HG02852 (cell line): ENCODE results near the gene MAD1L1.
"Not testable (repeated sequence)": the region's sequence is repeated elsewhere in the genome, so short reads cannot be mapped to it uniquely, and the experiment has no call there.

Source experiments
- ATAC-seq: cut with Tn5 transposase; IDR thresholded peaks from one replicate; pipeline ENCODE4 v1.9.1; 2021; ENCODE audit warnings: mild to moderate bottlenecking, moderate library complexity; ENCODE audit not compliant: unreplicated experiment

Gene MAD1L1

DNA sequence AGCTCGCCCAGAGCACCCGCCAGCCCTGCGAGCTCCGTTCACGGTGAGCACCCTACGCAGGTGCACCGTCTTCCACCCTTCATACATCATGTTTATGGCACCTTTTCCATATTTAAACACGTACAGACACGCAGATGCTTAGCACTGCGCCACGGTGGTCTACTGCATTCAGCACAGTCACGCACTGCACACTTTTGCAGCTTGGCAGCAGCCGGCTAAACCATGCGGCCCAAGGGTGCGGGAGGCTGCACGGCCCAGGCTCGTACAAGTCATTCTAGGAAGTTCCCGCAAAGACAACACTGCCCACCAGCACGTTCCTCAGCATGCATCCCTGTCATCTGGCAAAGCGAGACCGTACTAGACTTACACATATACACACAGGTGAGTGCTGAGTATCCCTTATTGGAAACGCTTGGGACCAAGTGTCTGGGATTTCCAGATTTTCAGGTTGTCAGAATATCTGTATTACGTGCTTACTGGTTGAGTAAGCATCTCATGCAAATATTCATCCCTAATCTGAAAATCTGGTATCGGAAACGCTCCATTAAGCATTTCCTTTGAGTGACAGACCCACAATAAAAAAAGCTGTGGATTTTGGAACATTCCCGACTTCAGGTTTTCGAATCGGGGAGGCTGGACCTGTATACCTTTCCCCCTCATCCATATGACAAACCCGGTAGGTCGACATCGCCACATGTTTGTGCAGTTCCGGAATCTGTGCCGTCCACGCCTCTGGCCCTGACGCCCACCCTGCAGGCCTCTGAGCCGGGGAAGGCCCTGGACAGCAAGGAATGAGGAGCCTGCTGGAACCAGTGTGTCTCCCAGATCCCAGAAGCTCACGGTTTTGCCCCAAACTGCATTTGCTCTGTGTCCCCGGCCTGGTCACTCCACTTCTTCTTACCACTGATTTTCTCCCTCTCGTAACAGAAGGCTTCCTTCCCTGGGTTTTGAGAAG, 340.5 kb downstream of the MAD1L1 start:
- ATAC-seq, result no peak

- no peak for ATAC-seq
Measured at GRCh38 chr7:1890289-1891235, 342.2 kb downstream of the MAD1L1 start.

DNA sequence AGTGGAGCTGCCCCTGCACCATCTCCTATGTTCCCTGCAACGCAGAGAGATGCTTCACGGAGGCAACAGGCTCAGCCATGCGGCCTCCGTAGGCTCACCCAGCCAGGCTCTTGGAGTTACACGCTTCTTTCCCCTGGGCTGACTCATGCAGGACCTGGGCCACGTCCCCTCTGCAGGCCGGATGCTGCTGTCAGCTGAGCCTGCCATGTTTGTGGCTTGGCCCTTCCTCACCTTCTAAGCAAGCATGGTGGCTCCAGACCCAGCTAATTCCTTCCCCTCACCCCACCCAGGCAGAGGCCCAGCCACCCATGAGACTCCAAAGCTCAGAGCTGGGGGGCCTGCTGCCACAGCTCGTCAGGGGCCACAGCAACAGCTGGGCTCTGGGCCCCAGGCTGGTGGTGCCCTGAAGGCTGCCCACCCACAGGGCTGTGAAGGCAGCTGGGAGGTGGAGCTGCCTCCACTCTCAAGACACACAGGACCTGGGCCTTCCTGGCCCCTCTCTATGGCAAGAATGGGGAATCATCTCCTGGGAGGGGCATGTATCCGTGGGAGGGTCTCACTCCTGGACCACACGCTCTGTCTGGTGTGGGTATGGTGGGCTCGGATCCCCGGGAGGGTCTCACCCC, 343.1 kb downstream of the MAD1L1 start:
- ATAC-seq, result no peak

GRCh38 chr7:1889091-1889490, 343.7 kb downstream of the MAD1L1 start:
- no peak for ATAC-seq

DNA sequence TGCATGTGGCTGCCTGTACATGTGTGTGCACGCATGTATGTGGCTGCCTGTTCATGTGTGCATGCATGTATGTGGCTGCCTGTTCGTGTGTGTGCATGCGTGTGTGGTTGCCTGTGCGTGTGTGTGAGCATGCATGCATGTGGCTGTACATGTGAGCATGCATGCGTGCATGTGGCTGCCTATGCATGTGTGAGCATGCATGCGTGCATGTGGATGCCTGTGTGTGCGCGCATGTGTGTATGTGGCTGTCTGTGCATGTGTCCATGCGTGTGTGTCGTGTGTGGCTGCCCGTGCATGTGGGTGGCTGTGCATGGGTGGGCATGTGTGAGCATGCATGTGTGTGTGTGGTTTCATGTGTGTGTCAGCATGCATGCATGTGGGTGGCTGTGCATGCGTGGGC, 344.3 kb downstream of the MAD1L1 start:
- no peak for ATAC-seq

DNA sequence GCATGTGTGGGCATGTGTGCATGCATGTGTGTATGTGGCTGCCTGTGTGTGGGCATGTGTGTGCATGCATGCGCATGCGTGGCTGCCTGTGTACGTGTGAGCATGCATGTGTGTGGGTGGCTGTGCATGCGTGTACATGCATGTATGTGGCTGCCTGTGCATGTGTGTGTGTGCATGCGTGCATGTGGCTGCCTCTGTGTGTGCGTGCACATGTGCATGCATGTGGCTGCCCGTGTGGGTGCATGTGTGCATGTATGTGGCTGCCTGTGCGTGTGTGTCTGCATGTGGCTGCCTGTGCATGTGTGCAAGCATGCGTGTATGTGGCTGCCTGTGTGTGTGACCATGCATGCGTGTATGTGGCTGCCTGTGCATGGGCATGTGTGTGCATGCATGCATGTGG, 345.5 kb downstream of the MAD1L1 start:
- no peak for ATAC-seq

GRCh38 chr7:1886361-1887064, 346.2 kb downstream of the MAD1L1 start:
- ATAC-seq, result no peak

- no peak for ATAC-seq
Measured at GRCh38 chr7:1885465-1886226, 347.1 kb downstream of the MAD1L1 start.

DNA sequence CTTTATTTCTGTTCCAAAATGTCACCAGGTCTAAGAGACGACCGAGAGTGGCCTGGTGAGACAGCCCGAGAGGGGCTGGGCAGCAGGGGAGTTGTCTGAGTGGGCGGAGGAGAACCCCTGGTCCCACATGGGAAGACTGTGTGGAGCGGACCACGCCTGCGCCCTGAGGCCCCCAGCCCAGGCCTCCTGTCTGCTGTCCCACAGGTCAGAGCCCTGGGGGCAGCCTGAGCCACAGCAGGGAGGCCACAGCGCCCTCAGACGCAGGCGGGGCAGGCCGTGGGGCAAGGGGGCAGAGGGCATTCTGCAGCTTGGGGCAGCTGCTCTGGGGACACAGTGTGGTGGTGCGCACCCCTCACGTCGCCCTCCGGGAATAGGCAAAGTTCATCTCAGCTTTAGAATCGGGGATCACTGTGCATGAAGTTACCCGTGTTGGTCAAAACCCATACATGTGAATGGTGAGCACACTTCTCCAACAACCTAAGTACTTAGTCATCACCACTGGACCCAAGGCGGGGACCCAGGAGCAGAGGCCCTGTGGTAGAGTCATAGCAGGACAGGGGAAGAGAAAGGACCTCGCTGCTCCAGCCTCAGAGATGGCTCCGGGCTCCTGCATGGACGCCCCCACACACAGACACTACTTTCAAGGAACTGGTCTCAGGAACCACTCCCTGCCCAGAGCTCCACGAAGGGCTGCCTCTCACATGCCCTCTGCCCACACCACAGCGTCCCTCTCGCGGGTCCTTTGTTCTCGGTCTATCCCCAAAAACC, 348.0 kb downstream of the MAD1L1 start:
- ATAC-seq, result no peak

GRCh38 chr7:1883834-1884582, 348.7 kb downstream of the MAD1L1 start:
- ATAC-seq, result no peak

GRCh38 chr7:1883031-1883761, 349.5 kb downstream of the MAD1L1 start:
- ATAC-seq, result no peak

DNA sequence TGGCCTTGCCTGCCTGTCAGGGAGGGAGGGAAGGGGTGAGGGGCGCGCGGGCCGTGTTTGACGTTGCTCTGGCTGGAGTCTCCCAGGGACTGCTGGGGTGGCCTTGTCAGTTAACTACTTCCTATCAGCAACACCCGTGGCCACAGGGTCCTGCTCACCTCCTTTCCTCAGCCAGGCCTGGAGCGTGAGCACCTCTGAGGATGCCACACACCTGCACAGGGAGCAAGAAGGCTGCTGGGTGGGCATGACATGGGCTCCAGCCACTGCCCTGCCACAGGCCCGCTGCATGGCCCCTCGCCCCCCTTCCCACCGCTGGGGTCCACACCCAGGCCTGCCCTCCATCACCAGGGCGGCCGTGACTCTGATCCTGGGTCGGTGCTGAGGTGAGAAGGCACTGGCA, 350.3 kb downstream of the MAD1L1 start:
- no peak for ATAC-seq

DNA sequence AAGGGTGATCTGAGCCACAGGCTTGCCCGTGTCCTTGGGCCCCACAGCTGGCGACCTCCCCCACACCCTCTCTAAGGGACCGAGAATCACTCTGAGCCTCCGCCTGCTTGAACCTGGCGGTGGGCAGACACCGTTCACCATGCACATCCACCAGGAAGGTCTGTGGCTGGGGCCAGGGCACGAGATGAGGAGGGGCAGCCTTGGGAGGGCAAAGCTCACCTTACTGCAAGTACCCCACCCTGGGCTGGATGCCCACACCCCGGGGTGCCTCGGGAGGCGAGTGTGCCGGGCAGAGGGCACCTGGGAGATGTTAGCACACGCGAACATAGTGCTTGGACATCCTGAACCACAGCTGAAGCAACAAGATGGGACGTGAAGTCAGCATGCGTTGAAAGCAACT, 350.8 kb downstream of the MAD1L1 start:
- no peak for ATAC-seq

DNA sequence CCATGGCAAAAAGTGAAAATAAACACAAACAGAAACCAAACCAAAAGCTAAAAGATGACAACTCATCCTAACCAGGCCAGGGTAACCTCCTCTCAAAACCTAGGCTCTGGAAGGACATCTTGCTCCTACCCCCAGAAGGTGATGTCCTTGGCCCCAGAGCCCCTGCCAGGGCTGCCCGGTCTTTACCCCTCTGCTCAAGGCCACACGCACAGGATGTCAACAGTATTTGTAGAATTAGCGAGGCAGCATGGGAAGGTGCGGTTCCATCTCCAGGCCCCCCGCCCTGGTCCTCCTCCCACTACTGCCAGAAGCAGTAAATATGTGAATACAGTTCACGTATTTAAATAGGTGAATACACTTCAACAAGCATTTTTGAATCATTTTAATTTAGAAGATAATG, 356.1 kb downstream of the MAD1L1 start:
- ATAC-seq, result not testable (repeated sequence)

GRCh38 chr7:1875392-1876199, 357.1 kb downstream of the MAD1L1 start:
- ATAC-seq, result not testable (repeated sequence)

- not testable (repeated sequence) for ATAC-seq
Measured at GRCh38 chr7:1874590-1875391, 358.0 kb downstream of the MAD1L1 start.
